GM13976 (cell line): Measurements from ENCODE around the gene SCP2D1.

Experiments
- DNase-seq: peaks from one replicate; pipeline ENCODE4 v3.0.0; 2012; ENCODE audit warnings: low spot score
- in situ Hi-C: fragments of 300-500 bp; cut with MboI; formaldehyde crosslinking; loops from one replicate; pipeline ENCODE4 v1.12.0; 2022; ENCODE audit warnings: low sequenced_read_pairs, mixed read lengths, inconsistent platforms; ENCODE audit not compliant: unreplicated experiment
- TF ChIP-seq, protein P1 (sequence below): IDR thresholded peaks from 2 replicates; pipeline ENCODE4 v1.5.1; 2012; ENCODE audit warnings: borderline replicate concordance, mild to moderate bottlenecking; ENCODE audit not compliant: insufficient read depth; ENCODE audit errors: extremely low read depth, missing control alignments, control extremely low read depth

SCP2D1 gene

DNA sequence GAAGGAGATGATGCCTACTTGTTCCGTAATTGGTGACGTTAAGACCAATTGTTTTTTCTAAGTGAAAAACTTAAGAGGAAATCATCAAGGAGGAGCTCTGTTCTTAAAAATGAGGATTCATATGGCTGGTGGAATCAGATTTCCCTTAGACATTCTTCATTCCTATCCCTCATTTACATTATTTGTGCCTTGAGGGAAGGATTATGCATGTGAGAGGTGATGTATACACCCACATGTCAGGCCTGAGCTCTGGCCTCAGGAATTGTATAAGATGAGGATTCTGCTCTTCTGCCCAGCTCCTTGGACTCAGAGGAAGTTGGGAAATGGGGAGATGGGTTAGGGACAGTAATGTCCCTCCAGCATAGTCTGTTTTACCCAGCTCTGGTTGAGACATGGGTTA lies 42.3 kb downstream of the SCP2D1 start:
- TF ChIP-seq, protein P1, sequence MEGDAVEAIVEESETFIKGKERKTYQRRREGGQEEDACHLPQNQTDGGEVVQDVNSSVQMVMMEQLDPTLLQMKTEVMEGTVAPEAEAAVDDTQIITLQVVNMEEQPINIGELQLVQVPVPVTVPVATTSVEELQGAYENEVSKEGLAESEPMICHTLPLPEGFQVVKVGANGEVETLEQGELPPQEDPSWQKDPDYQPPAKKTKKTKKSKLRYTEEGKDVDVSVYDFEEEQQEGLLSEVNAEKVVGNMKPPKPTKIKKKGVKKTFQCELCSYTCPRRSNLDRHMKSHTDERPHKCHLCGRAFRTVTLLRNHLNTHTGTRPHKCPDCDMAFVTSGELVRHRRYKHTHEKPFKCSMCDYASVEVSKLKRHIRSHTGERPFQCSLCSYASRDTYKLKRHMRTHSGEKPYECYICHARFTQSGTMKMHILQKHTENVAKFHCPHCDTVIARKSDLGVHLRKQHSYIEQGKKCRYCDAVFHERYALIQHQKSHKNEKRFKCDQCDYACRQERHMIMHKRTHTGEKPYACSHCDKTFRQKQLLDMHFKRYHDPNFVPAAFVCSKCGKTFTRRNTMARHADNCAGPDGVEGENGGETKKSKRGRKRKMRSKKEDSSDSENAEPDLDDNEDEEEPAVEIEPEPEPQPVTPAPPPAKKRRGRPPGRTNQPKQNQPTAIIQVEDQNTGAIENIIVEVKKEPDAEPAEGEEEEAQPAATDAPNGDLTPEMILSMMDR = no peak
- DNase-seq = no peak
- in situ Hi-C loops = no loop called here

- no peak for DNase-seq
- TF ChIP-seq, protein P1 = no peak
- in situ Hi-C loops = no loop called here
Observed at GRCh38 chr20:18856873-18857272, 43.3 kb downstream of the SCP2D1 start.

DNA sequence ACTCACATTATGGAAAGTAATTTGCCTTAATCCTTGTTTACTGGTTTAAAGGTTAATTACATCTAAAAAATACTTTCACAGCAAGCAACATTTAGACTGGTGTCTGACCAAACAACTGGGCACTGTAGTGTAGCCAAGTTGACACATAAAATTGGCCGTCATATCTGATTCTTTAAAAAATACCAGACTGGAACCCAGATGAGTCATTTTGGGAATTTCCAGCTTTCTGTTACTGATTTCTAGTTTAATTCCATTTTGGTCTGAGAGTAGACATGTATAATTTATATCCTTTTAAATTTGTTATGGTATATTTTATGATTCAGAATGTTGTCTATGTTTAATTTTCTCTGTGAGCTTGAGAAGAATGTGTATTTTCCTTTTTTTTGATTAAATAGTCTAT lies 44.1 kb downstream of the SCP2D1 start:
- TF ChIP-seq, protein P1 = no peak
- in situ Hi-C loops = no loop called here
- no peak for DNase-seq

DNA sequence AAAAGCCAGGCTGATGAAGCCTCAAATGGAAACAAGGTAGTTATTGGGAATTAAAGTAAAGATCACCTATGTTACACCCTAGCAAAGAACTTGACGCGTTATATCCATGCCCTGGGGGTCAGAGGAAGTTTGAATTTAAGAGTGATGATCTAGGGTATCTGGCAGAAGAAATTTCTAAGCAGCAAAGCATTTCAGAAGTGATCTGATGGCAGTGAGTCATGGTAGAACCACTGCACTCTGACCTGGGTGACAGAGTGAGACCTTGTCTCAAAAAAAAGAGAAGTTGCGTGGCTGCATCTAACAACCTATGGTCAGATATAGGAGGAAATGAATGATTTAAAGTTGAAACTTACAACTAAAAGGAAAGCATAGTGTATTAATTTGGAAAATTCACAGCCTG lies 45.2 kb downstream of the SCP2D1 start:
- in situ Hi-C loops = no loop called here
- TF ChIP-seq, protein P1 = no peak
- no peak for DNase-seq
